CD4-positive, alpha-beta T cell treated with Interleukin-6 for 4 hours (primary cell): ENCODE measurements around the gene ADCK1.
"Not testable (repeated sequence)": the region's sequence is repeated elsewhere in the genome, so short reads cannot be mapped to it uniquely, and the experiment has no call there.

Experiments used
- DNase-seq: peaks from one replicate; pipeline ENCODE4 v3.0.0-alpha.2; 2020; ENCODE audit warnings: mixed read lengths

ADCK1 gene, protein sequence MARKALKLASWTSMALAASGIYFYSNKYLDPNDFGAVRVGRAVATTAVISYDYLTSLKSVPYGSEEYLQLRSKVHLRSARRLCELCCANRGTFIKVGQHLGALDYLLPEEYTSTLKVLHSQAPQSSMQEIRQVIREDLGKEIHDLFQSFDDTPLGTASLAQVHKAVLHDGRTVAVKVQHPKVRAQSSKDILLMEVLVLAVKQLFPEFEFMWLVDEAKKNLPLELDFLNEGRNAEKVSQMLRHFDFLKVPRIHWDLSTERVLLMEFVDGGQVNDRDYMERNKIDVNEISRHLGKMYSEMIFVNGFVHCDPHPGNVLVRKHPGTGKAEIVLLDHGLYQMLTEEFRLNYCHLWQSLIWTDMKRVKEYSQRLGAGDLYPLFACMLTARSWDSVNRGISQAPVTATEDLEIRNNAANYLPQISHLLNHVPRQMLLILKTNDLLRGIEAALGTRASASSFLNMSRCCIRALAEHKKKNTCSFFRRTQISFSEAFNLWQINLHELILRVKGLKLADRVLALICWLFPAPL

DNA sequence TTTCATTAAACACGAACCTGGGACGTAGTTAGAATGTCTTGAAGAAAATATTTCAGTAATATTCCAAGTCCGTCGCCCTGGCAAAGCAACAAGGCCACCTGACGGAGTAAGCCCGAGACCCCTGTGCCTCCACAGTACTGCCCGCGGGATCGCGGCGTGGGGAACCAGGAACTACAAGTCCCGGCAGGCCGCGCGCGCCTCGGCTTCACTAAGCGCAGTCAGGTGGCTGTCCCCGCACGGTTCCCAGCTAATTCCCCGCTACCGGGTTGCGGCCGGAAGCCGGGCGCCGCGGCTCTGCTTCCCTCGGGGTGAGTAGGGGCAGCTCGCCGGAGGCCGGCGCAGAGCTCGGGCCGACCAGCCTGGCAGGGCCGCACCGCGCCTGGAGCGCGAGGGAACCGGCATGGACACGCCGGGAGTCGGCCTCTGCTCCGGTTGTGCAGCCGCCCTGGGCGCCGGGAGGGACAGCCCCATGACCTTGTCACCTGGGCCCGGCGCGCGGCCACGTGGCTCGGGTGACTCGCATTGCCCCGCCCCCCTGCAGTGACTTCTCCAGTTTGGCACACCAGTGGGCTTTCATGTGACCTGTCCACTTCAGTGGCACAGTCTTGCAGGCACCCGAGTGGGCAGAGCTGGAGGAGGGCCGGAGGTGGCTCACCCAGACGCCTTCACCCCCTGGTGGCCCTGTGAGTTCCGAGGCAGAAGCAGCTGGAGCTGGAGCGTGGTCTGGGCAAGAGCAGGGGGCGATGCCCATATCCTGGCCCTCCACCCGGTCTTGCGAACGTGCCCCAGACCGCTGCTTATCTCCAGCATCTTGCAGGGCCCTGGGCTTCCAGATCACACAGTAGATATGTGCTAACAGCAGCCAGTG, at the start of gene ADCK1:
Gene ADCK1 (plus strand): TSS at position 247 of the 868 bp plus-strand sequence. CDS start 18,870 bp downstream, outside the sequence.
- peak; percentile 90 for DNase-seq

DNA sequence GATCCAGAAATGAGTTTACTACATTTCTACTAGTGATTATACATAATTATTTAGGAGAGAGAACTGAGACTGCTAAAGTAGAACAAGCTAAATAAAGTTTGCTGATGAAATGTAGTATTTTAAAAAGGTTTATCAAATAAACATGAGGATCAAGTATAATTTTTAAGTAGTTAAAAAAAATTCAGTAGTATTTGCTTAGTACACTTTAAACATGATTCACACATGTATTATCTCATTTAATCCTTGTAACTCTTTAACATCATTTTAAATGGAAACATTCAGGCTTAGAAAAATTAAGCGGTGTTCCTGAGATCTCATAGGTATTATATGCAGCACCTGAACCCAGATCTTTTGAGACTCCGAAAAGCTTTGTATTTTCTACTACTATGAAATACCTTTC, 47.6 kb upstream of the ADCK1 start:
- DNase-seq = no peak

DNA sequence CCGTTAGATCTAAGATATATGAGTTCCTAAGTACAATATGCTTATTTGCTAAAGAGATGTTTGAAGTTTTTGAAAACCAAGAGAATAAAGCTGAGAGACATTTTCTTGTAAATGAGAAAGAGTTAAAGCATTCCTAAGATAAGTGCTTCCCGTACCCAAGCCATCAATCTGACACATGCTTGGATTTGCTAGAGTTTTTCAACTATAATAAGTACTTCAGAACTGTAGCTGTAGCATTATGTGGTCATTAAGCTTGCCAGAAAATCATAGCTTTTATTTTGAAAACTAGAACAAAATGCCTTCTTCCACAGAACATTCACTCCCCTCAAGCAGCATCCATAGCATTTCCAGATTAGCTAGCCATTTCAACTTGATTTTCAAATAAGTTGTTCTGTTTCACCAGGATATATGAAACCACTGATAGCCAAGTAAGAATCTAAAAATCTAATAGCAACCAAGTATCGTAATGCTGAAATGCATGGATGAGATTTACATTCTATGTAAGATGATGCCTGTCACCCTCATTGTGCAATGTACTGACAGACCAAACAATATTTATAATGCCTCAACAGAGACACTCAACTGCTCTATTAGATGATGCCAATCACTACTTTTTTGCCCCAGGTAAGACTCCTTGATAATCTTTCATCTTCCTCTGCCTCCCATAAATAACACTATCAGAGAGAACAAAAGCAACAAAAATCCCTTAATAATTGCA, 47.0 kb upstream of the ADCK1 start:
- DNase-seq = no peak

DNA sequence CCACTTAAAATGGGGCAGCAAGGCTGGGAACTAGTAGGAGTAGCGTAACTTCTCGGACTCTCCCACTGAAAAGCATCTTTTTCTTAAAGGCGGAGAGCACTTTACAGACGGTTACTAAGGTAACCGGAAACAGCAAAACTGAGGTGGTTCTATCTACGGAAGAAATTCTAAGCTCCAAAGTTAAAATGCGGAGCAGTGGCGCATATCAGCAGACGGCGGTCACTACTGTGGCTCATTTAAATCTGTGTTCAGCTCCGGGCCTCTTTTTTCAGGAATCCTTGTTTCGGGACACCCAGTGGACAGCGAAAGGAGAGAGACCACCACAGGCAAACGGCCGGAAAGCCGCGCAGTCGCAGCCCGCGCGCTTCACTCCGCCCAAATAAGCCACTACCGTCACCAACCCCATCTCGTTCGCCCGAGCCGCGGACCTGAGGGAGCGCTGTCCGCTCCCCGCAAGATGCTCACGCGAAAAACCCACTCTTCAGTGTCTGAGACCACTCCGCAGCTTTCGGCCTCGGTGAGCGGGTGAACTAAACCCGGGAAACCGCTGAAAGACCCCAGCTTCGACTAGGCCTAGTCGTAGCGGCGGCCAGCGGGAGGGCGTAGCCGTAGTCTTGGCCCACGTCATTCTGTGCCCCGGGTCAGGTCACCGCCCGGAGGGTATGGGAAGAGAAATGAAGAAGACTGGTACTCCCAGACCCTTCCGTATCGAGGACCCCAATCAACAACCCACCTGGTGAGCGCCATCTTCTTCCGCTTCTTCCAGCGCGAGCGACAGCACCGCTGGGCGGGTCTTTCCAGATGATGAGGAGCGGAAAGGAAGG, 39.3 kb upstream of the ADCK1 start, which contains the start of gene SNW1:
Gene SNW1 (minus strand): TSS at position 776 of the 824 bp plus-strand sequence. CDS start 29 bp downstream, at position 747.
- peak; percentile 91 for DNase-seq

DNA sequence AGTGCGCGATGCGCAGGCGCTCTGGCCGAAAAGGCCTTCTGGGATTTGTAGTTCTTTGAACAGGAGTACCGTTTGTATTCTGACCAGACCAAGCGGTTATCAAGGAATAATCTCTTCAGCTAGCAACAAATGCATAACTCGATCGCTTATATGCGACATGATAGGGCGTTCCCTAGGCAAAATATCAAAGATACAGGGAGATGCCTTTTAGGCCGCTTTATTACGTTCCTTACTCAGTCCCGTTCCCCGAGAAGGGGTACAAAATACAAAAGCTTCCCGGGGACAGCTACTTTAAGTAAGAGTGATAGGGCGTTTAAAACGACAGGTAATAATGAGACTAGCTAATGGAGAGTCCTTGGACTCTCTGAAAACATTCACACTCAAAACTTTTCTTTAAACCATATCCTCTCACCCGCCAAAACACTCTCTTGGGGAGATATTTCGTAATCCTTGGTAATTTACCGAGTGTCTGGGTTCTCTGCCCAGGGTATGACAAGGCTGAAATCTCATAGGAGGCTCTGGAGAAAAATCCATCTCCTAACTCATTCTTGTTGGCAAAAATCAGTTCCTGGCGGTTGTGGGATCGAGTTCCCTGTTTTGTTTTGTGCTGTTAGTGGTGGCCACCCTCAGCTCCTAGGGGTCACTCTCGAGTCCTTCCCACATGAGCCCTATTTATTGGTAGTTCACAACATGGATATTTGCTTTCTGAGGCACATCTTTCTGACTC, 38.5 kb upstream of the ADCK1 start:
- no peak for DNase-seq

DNA sequence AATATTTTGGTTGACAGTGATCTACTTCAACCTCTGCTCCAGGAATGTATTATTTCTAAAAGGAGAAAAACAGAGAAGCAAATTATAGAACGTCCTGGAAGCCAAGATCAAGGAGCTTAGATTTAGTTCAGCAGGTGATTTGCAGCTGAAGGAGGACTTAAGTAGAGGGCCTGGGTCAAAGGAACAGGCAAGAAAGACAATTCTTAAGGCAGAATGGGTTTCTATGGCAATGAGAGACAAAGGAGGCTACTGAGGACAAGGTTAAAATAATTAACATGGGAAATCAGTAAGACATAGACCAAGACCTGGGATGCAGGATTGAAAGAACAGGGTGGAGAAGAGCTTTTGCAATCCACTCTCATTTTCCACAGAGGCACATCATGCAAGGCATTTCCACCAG, 36.6 kb upstream of the ADCK1 start:
- no peak for DNase-seq

DNA sequence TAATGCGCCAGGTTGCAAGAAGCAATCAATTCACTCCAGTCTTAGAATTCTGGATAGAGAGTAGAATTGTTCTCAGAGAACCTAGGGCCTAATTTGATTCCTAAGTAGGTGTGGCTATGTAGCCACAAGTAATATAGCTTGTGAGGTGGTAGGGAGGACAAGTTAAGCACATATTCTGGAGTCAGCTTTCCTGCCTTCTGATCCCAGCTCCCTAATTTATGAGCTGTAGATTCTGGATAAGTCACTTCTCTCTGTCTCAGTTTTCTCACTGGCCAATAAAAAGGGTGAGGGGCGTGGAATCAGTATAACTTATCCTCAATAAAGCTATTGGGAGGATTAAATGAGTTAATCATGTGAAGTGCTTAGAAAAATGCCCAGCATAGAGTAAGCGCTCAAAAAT, 35.9 kb upstream of the ADCK1 start:
- no peak for DNase-seq

DNA sequence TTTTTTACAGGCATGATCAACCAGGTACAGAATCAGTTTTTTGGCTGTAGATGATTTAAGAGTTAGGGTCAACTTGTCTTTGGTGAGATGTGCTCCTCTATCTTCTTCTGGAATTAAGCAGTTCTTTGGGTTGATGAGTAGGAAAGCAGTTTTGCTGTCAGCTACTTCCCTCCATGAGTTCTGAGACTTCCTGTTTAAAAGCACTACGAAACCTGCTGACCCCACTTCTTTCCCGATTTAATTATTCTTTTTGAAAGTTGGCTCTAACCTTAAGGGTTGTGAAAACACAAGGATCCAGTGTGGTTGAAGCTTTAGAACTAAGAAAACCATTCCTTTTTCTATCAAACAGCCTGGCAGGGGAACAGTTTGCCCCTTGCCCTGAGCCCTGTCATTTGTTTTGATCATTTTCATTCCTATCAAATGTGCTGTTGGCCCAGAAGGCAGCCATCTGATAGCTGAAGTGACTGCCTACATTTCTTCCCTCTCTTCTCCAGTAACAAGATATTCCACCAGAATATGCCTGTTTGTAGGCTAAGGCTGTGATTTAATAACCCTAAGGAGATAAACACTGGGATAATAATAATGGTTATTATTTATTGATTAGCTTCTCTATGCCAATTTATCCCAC, 31.4 kb upstream of the ADCK1 start:
- not testable (repeated sequence) for DNase-seq

DNA sequence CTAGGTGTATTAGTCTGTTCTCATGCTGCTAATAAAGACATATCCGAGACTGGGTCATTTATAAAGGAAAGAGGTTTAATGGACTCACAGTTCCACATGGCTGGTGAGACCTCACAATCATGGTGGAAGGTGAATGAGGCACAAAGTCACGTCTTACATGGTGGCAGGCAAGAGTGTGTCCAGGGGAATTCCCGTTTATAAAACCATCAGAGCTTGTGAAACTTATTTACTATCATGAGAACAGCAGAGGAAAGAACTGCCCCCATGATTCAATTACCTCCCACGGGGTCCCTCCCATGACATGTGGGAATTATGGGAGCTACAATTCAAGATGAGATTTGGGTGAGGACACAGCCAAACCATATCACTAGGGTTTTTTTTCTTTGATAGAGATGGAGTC, 25.9 kb upstream of the ADCK1 start:
- DNase-seq = not testable (repeated sequence)

DNA sequence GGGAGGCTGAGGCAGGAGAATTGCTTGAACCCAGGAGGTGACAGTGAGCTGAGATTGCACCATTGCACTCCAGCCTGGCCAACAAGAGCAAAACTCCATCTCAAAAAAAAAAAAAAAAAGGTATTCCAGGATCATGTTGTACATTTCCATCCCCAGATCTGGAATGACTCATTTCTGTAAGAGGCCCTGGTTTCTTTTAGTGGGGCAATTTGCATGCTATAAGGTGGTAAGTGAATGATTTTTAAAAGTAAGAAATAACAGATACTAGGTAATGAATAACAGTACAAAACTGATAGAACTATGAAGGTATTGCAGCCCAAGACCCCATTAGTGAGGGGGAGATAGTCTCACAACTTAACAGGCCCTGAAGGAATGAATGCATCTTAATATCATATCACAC, 17.7 kb upstream of the ADCK1 start:
- DNase-seq = no peak

DNA sequence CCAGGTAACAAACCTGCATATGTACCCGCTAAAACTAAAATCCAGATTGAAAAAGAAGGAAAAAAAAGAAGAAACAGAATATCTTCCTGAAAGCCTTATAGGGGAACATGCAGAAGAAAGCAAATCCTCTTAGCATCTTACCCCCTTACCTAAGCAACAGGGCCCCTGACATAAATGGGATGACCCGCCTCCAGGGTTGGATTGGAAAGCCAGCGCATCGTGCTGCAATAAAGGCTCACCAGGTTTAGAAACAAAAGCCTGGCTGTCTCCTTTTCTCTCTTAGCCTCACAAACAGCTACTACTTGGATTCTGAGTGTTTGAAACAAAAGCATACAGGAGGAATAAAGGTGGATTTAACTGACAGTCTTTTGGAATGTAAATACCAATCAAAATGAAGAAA, 13.8 kb upstream of the ADCK1 start:
- DNase-seq = no peak

DNA sequence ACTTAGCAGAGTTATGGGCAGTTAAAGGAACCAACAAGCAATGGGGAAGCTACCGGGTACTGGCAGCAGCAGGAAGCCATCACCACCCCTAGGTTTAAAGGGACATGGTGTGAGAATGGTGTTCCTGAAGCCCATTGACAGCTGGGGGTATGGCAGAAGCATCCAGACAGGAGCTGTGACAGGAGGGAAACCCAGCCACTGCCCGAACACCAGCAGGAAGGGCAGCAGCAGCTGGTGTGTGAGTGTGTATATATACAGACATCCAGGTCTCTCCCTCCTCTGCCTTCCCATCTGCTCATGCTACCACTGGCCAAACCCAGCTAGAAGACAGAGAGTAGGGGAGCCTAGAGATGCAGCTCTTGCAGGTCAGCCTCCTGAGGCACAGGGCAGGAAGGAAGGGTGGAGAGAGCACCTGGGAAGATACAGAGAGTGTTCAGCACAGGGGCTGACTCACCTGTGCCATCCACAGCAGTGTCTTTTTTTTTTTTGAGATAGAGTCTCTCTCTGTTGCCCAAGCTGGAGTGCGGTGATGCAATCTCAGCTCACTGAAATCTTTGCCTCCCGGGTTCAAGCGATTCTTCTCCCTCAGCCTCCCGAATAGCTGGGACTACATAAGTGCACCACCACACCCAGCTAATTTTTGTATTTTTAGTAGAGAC, 9.2 kb upstream of the ADCK1 start:
- no peak for DNase-seq

DNA sequence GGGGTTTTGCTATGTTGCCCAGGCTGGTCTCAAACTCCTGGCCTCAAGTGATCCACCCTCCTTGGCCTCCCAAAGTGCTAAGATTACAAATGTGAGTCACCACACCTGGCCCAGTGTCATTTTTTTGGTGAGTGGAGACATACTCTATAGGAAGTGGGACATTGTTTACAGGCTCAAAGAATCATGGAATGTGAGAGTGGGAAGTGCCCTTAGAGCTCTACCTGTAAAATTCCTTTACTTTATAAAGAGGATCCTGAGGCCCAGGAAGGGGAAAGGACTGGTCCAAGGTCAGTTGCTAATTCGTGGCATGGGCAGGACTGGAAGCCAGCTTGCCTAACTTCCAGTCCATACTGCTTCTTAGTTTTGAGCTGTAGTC, 8.7 kb upstream of the ADCK1 start:
- DNase-seq = no peak

DNA sequence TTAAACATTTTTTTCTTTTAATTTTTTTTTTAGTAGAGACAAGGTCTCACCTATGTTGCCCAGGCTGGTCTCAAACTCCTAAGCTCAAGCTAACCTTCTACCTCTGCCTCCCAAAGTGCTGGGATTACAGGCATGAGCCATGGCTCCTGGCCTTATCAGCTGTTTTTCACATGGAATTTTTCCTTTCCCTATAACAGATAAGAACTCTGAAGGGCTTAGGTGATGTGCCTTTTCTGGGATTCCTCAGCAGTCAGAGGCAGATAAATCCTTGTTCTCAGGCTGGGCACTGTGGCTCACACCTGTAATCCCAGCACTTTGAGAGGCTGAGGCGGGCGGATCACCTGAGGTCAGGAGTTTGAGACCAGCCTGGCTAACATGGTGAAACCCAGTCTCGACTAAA, 6.7 kb upstream of the ADCK1 start:
- DNase-seq = not testable (repeated sequence)

DNA sequence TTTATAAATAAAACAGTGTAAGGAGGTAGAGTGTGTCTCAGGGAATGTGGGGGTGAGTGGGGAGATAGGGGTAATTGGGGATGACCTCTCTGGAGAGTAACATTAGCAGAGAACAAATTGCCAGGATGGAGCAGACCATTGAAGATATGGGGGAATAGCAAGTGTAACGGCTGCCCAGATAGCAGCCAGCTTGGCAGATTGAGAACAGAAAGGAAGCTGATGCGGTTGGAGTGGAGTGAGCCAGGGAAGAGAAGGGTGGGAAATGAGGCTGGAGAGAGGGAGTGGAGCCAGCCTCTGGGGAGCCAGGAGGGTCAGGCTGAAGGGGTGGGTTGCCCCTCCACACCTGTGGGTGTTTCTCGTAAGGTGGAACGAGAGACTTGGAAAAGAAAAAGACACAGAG, 5.6 kb upstream of the ADCK1 start:
- DNase-seq = no peak

DNA sequence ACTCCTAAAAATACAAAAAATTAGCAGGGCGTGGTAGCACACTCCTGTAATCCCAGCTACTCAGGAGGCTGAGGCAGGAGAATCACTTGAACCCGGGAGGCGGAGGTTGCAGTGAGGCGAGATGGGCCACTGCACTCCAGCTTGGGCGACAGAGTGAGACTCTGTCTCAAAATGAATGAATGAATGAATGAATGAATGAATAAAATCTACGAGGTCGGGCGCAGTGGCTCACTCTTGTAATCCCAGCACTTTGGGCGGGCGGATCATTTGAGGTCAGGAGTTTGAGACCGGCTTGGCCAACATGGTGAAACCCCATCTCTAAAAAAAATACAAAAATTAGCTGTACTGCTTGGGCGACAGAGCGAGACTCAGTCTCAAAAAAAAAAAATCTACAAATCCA, 453 bp upstream of the ADCK1 start:
- DNase-seq = not testable (repeated sequence)

DNA sequence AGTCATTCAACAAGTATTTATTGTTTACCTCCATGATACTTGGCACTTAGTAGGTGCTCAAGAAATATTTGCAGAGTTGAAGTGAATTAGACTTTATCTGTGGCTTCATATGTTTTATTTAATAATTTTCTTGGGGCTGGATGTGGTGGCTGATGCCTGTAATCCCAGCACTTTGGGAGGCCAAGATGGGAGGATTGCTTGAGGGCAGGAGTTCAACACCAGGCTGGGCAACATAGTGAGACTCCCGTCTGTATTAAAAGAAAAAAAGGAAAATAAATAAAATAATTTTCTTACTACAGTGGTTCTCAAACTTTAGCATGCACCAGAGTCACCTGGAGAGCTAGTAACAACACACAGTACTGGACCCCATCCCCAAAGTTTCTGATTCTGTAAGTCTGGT, 905 bp downstream of the ADCK1 start:
- DNase-seq = no peak

DNA sequence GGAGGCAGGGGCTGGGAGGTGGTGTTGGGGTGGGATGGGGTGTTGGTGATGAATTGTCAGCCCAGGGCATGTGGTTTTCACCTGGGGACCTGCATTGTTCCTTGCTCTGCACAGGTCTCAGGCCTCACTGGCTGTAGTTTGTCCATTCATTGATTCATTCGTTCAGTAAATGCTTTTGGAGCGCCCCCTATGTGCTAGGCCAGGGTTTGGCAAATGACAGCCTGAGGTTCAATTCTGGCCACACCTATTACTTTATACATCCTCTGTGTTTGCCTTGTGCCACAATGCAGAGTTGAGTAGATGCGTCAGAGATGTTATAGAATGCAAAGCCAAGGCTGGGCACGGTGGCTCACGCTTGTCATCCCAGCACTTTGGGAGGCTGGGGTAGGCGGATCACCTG, 4.7 kb downstream of the ADCK1 start:
- DNase-seq = peak; percentile 26

DNA sequence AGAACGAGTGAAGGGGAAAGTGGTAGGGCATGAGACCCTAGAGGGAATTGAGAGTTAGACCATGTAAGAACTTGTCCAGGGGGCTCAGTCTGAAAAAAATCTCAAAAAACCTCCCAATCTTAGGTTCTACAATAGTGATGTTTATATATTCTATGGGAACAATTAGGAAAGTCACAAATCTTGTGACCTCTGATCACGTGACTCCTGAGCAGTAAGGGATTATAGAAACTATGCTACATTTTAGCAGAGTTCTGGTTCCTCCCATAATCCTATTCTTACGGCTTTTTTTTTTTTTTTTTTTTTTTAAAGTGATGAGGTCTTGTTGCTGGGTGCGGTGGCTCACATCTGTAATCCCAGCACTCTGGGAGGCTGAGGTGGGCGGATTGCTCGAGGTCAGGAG, 5.8 kb downstream of the ADCK1 start:
- DNase-seq = no peak

DNA sequence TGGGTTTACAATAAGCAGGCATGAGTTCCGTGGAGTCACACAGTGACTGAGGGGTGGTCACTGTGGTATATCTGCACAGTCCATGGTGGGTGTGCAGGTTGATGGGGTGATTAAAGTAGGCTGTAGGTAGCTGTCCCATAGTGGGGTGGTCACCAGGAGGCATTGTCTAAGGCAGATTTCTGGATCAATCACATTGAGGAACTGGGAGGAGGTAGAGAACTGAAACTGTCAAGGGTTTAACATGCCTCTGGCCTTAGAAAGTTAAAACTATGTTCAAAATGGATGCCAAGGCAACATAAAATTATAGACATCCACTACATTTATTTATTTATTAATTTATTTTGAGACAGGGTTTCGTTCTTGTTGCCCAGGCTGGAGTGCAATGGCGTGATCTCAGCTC, 8.3 kb downstream of the ADCK1 start:
- no peak for DNase-seq
